Measurements from ENCODE around the gene CA6.

DNA sequence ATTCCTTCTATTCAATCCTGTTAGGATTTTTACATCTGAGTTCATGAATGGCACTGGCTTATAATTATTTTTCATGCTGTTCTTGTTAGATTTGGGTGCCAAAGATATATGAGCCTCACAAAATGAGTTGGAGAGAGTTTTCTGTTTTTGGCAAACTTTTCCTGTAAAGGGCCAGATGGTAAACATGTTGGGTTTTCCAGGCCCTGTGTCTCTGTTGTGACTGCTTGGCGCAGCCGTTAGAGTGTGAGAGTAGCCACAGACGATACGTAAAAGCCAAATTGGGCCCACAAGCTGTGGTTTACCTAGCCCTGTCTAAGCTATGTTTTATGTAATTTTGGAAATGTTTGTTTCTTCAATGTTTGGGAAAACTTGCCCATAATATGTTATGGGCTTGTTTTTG lies 15.6 kb upstream of the CA6 start:
- TF ChIP-seq EZH2 (IDR thresholded peaks at IDR 0.05), result no peak
- no peak for TF ChIP-seq EZH2phosphoT487 (IDR thresholded peaks at IDR 0.05)
- no peak for TF ChIP-seq CTCF (IDR thresholded peaks at IDR 0.05)
